ENCODE measurements around the gene CPXM2. TPM values are rescaled to one million over a fixed set of nuclear protein-coding genes. Genes with fewer than 3 reads are reported as not detected.

Gene CPXM2
- polyA plus RNA-seq, 1 donor (not counting 4 experiments of a cell fraction or from before 2014, with no cell fraction given), result 0.03 TPM

DNA sequence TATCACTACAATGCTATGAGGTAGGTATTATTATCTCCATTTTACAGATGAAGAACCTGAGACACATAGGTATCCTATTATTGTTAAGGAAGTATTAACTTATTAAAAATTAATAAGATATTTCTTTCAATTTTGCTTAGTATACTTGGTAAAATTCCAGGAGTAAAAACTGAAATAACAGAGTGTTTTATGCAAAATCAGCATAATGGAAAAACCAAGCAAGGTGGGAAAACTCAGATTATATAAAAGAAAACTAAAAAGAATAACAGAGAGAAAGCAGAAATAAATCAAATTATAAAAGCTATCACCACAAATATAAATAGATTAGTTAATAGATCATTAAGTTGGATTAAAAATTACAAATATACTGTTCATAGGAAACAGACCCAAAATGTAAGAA is 82.0 kb downstream of the CPXM2 start:
- no peaks in the 10 kb centered on the region for H3K79me2 ChIP-seq (ENCODE audit: control insufficient read depth, insufficient read depth, low read length)
- no peak overlapping the region for H2AFZ ChIP-seq (ENCODE audit: control insufficient read depth, low read length)
- DNase-seq (ENCODE audit: low read depth, low spot score) (no peak), FAIRE-seq (no peak)
- no peaks in the 10 kb centered on the region for H3K36me3 ChIP-seq (ENCODE audit: control insufficient read depth in 2 of 2, extremely low read depth in 1 of 2, insufficient read depth in 2 of 2, low read length in 2 of 2)
- no peak overlapping the region for H3K9ac ChIP-seq (ENCODE audit: control insufficient read depth, extremely low read depth, insufficient read depth, low read length)
- no peaks in the 10 kb centered on the region for H3K9me3 ChIP-seq (ENCODE audit: control insufficient read depth, low read depth, low read length)
- no peak overlapping the region for H3K4me3 ChIP-seq (ENCODE audit: control insufficient read depth in 2 of 3, extremely low read depth in 1 of 3, insufficient read depth in 2 of 3, low read depth in 1 of 3, low read length in 3 of 3)
- H3K9me1 ChIP-seq (ENCODE audit: control insufficient read depth, extremely low read depth, insufficient read depth, low read length), result no peaks in the 10 kb centered on the region
- peaks cover 16% of the 10 kb centered on the region for H3K4me1 ChIP-seq (ENCODE audit: control insufficient read depth, extremely low read depth, insufficient read depth, low read length)
- H3K27me3 ChIP-seq (ENCODE audit: control insufficient read depth, extremely low read depth, insufficient read depth, low read length), result no peaks in the 10 kb centered on the region
- H3K4me2 ChIP-seq (ENCODE audit: control insufficient read depth, extremely low read depth, insufficient read depth, low read depth, low read length), result no peak overlapping the region
- no peak overlapping the region for H3K27ac ChIP-seq (ENCODE audit: control insufficient read depth, insufficient read depth, low read length)
- H4K20me1 ChIP-seq (ENCODE audit: control insufficient read depth, extremely low read depth, insufficient read depth, low read length), result no peaks in the 10 kb centered on the region
- TF ChIP-seq, protein P1, sequence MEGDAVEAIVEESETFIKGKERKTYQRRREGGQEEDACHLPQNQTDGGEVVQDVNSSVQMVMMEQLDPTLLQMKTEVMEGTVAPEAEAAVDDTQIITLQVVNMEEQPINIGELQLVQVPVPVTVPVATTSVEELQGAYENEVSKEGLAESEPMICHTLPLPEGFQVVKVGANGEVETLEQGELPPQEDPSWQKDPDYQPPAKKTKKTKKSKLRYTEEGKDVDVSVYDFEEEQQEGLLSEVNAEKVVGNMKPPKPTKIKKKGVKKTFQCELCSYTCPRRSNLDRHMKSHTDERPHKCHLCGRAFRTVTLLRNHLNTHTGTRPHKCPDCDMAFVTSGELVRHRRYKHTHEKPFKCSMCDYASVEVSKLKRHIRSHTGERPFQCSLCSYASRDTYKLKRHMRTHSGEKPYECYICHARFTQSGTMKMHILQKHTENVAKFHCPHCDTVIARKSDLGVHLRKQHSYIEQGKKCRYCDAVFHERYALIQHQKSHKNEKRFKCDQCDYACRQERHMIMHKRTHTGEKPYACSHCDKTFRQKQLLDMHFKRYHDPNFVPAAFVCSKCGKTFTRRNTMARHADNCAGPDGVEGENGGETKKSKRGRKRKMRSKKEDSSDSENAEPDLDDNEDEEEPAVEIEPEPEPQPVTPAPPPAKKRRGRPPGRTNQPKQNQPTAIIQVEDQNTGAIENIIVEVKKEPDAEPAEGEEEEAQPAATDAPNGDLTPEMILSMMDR (optimal IDR thresholded peaks at IDR 0.05 in 1 of 3, IDR thresholded peaks at IDR 0.05 in 1 of 3, conservative IDR thresholded peaks at IDR 0.05 in 1 of 3; ENCODE audit: extremely low read depth in 1 of 3, insufficient read depth in 2 of 3, low read length in 3 of 3), result no peak
- TF ChIP-seq EZH2 (IDR thresholded peaks at IDR 0.05; ENCODE audit: low read length), result no peak
- dilution Hi-C loops (cut with MboI; ENCODE audit: extremely low pct_ligation_motif_present, low sequenced_read_pairs), result no loop called here

DNA sequence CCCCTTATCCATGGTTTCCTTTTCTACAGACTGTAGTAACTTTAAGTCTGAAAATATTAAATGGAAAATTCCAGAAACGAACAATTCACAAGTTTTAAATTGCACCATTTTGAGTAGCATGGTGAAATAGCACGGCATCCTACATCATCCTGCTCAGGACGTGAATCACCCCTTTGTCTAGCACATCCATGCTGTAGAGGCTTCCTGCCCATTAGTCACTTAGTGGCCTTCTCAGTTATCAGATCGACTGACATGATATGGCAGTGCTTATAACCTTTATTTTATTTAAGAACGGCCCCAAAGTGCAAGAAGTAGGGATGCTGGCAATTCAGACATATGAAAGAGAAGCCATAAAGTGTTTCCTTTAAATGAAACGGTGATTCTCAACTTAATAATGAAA is 82.7 kb downstream of the CPXM2 start:
- TF ChIP-seq EZH2 (IDR thresholded peaks at IDR 0.05; ENCODE audit: low read length), result no peak
- TF ChIP-seq, protein P1 (optimal IDR thresholded peaks at IDR 0.05 in 1 of 3, IDR thresholded peaks at IDR 0.05 in 1 of 3, conservative IDR thresholded peaks at IDR 0.05 in 1 of 3; ENCODE audit: extremely low read depth in 1 of 3, insufficient read depth in 2 of 3, low read length in 3 of 3), result no peak
- Histone ChIP-seq H4K20me1 (ENCODE audit: control insufficient read depth, extremely low read depth, insufficient read depth, low read length) (no peaks in the 10 kb centered on the region), H3K27ac (ENCODE audit: control insufficient read depth, insufficient read depth, low read length) (peak overlapping the region; percentile 65)

More for the DNA sequence above, 82.7 kb downstream of the CPXM2 start:
- no peak overlapping the region for H2AFZ ChIP-seq (ENCODE audit: control insufficient read depth, low read length)
- peak overlapping the region; percentile 40 for H3K4me2 ChIP-seq (ENCODE audit: control insufficient read depth, extremely low read depth, insufficient read depth, low read depth, low read length)
- dilution Hi-C loops (cut with MboI; ENCODE audit: extremely low pct_ligation_motif_present, low sequenced_read_pairs), result no loop called here
- DNase-seq (ENCODE audit: low read depth, low spot score), result no peak
- FAIRE-seq, result peak; percentile 94
- H3K27me3 ChIP-seq (ENCODE audit: control insufficient read depth, extremely low read depth, insufficient read depth, low read length), result no peaks in the 10 kb centered on the region
- no peaks in the 10 kb centered on the region for H3K79me2 ChIP-seq (ENCODE audit: control insufficient read depth, insufficient read depth, low read length)
- no peaks in the 10 kb centered on the region for H3K9me3 ChIP-seq (ENCODE audit: control insufficient read depth, low read depth, low read length)
- H3K36me3 ChIP-seq (ENCODE audit: control insufficient read depth in 2 of 2, extremely low read depth in 1 of 2, insufficient read depth in 2 of 2, low read length in 2 of 2), result no peaks in the 10 kb centered on the region
- H3K4me3 ChIP-seq (ENCODE audit: control insufficient read depth in 2 of 3, extremely low read depth in 1 of 3, insufficient read depth in 2 of 3, low read depth in 1 of 3, low read length in 3 of 3), result no peak overlapping the region
- no peak overlapping the region for H3K9ac ChIP-seq (ENCODE audit: control insufficient read depth, extremely low read depth, insufficient read depth, low read length)
- H3K4me1 ChIP-seq (ENCODE audit: control insufficient read depth, extremely low read depth, insufficient read depth, low read length), result peaks cover 16% of the 10 kb centered on the region
- no peaks in the 10 kb centered on the region for H3K9me1 ChIP-seq (ENCODE audit: control insufficient read depth, extremely low read depth, insufficient read depth, low read length)
